ENCODE measurements around the gene DAPK1.
"Not testable (repeated sequence)": the region's sequence is repeated elsewhere in the genome, so short reads cannot be mapped to it uniquely, and the experiment has no call there.

Gene DAPK1

DNA sequence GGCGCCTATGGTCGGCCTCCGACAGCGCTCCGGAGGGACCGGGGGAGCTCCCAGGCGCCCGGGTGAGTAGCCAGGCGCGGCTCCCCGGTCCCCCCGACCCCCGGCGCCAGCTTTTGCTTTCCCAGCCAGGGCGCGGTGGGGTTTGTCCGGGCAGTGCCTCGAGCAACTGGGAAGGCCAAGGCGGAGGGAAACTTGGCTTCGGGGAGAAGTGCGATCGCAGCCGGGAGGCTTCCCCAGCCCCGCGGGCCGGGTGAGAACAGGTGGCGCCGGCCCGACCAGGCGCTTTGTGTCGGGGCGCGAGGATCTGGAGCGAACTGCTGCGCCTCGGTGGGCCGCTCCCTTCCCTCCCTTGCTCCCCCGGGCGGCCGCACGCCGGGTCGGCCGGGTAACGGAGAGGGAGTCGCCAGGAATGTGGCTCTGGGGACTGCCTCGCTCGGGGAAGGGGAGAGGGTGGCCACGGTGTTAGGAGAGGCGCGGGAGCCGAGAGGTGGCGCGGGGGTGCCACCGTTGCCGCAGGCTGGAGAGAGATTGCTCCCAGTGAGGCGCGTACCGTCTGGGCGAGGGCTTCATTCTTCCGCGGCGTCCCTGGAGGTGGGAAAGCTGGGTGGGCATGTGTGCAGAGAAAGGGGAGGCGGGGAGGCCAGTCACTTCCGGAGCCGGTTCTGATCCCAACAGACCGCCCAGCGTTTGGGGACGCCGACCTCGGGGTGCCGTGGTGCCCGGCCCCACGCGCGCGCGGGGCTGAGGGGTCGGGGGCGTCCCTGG, 561 bp downstream of the DAPK1 start:
- no peaks in the 10 kb centered on the region for H3K27me3 ChIP-seq (ENCODE audit: control insufficient read depth in 1 of 2, insufficient read depth in 2 of 2, low read length in 2 of 2)
- H3K9ac ChIP-seq (ENCODE audit: low read depth in 1 of 2, low read length in 2 of 2), result peak overlapping the region; percentile 62 to 81
- no peaks in the 10 kb centered on the region for H3K36me3 ChIP-seq (ENCODE audit: control insufficient read depth in 1 of 2, insufficient read depth in 2 of 2, low read length in 2 of 2)
- H3K4me1 ChIP-seq (ENCODE audit: control insufficient read depth in 1 of 2, insufficient read depth in 2 of 2, low read length in 2 of 2), result peaks cover 26 to 31% of the 10 kb centered on the region in 2 donors
- peak overlapping the region; percentile 65 for H3K27ac ChIP-seq (ENCODE audit: low read depth, low read length)
- H3K9me3 ChIP-seq (ENCODE audit: control insufficient read depth in 1 of 2, low read length in 2 of 2), result no peaks in the 10 kb centered on the region
- peak overlapping the region; percentile 78 to 82 for H3K4me3 ChIP-seq (ENCODE audit: low read depth in 1 of 2, low read length in 2 of 2)

DNA sequence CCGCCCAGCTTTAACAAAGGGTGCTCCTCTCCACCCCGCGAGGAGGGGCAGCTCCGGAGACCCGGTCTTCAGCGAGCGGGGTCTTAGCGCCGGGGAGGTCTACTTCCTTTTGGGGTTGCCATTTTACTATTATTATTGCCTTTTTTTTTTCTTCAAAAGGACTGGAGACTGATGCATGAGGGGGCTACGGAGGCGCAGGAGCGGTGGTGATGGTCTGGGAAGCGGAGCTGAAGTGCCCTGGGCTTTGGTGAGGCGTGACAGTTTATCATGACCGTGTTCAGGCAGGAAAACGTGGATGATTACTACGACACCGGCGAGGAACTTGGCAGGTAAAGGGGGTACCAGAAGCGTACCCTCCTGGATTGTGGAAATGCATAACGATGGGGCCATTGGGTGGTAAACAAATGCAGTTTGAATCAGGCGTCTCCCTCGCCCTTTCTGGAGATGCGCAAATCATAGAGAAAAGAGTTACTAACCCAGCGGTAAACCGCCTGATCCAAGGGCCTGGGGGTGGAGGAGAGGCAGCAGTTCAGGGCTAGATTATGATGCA, 1.2 kb downstream of the DAPK1 start:
- no peaks in the 10 kb centered on the region for H3K36me3 ChIP-seq (ENCODE audit: control insufficient read depth in 1 of 2, insufficient read depth in 2 of 2, low read length in 2 of 2)
- peak overlapping the region; percentile 62 to 81 for H3K9ac ChIP-seq (ENCODE audit: low read depth in 1 of 2, low read length in 2 of 2)
- H3K4me1 ChIP-seq (ENCODE audit: control insufficient read depth in 1 of 2, insufficient read depth in 2 of 2, low read length in 2 of 2), result peaks cover 26 to 31% of the 10 kb centered on the region in 2 donors
- H3K27ac ChIP-seq (ENCODE audit: low read depth, low read length), result peak overlapping the region; percentile 65
- no peaks in the 10 kb centered on the region for H3K9me3 ChIP-seq (ENCODE audit: control insufficient read depth in 1 of 2, low read length in 2 of 2)
- no peaks in the 10 kb centered on the region for H3K27me3 ChIP-seq (ENCODE audit: control insufficient read depth in 1 of 2, insufficient read depth in 2 of 2, low read length in 2 of 2)
- H3K4me3 ChIP-seq (ENCODE audit: low read depth in 1 of 2, low read length in 2 of 2), result peak overlapping the region; percentile 78 to 82

DNA sequence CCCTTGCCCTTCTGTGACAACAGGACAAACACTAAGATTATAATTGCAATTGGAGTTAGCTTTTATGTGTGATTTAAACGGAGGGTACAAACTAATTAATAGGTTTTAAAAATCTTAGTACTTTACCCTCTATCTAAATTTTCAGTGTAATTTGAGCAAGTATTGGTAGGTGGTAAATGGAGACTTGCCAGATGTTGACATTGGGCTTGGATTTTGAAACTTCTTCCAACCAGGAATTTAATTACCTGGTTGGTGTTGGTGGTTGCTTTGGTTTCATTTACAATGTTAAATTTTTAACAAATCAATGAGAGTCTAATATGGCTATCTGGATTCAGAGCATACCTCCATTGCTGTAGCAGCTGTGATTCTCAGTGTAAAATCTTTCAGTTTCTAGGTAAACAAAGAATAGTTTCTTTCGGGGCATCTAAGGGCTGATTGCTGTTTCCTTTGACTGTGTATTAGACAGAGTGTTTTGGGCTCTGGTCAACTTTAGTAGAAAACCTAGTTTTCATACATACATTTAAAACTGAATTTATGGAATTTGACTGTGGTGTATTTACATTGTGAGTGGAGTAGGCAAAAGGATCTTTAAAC, 1.9 kb downstream of the DAPK1 start:
- Histone ChIP-seq H3K4me1 (ENCODE audit: control insufficient read depth in 1 of 2, insufficient read depth in 2 of 2, low read length in 2 of 2) (peaks cover 26 to 38% of the 10 kb centered on the region in 2 donors), H3K27ac (ENCODE audit: low read depth, low read length) (no peak overlapping the region), H3K36me3 (ENCODE audit: control insufficient read depth in 1 of 2, insufficient read depth in 2 of 2, low read length in 2 of 2) (no peaks in the 10 kb centered on the region), H3K4me3 (ENCODE audit: low read depth in 1 of 2, low read length in 2 of 2) (peak overlapping the region; percentile 78 to 82), H3K9ac (ENCODE audit: low read depth in 1 of 2, low read length in 2 of 2) (peak overlapping the region in 1 of 2 donors; percentile 62), H3K27me3 (ENCODE audit: control insufficient read depth in 1 of 2, insufficient read depth in 2 of 2, low read length in 2 of 2) (no peaks in the 10 kb centered on the region), H3K9me3 (ENCODE audit: control insufficient read depth in 1 of 2, low read length in 2 of 2) (no peaks in the 10 kb centered on the region)

DNA sequence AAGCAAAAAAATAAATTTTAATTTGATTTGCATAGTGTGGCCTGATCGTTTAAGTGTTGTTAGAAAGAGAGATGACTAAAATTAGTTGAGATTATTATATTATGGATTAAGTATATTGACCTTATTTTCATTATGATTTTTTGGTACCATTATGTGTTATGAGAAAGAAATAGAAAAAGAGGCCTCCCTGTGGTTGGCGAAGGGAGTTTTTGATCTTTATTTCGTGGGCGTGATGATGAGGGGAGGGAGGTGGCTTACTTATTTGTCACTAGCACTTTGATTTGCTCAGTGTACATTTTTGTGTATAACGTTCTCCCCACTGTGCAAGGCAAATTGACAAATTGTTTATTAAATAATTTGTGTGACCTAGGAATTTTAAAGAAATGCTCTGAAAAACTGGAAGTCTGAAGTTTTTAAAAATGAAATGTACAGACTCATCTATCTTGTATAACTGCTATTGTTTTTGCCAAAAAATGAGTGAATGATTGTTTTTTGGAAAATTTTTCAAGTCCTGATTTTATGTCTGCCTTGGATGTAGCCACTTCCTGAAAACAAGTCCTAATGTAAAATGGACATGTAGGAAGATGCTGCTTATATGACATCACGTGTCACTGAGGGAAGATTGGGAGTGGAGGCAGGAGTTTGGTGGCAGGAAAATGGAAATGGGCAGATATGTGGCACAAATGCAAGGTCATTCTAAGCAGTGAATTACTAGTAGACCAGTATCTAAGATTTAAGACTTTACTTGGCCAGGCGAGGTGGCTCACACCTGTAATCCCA, 3.0 kb downstream of the DAPK1 start:
- no peaks in the 10 kb centered on the region for H3K27me3 ChIP-seq (ENCODE audit: control insufficient read depth in 1 of 2, insufficient read depth in 2 of 2, low read length in 2 of 2)
- no peak overlapping the region for H3K27ac ChIP-seq (ENCODE audit: low read depth, low read length)
- H3K9me3 ChIP-seq (ENCODE audit: control insufficient read depth in 1 of 2, low read length in 2 of 2), result no peaks in the 10 kb centered on the region
- H3K4me3 ChIP-seq (ENCODE audit: low read depth in 1 of 2, low read length in 2 of 2), result no peak overlapping the region
- H3K36me3 ChIP-seq (ENCODE audit: control insufficient read depth in 1 of 2, insufficient read depth in 2 of 2, low read length in 2 of 2), result no peaks in the 10 kb centered on the region
- H3K4me1 ChIP-seq (ENCODE audit: control insufficient read depth in 1 of 2, insufficient read depth in 2 of 2, low read length in 2 of 2), result peaks cover 26 to 38% of the 10 kb centered on the region in 2 donors
- no peak overlapping the region for H3K9ac ChIP-seq (ENCODE audit: low read depth in 1 of 2, low read length in 2 of 2)

DNA sequence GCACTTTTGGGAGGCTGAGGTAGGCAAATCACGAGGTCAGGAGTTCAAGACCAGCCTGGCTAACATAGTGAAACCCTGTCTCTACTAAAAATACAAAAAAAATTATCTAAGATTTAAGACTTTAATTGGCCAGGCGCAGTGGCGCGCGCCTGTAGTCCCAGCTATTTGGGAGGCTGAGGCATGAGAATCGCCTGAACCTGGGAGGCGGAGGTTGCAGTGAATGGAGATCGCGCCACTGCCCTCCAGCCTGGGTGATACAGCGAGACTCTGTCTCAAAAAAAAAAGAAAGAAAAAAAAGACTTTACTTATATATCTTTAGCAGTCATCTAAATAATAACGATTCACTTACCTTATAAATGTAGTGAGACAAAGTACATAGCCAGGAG, 3.6 kb downstream of the DAPK1 start:
- H3K4me3 ChIP-seq (ENCODE audit: low read depth in 1 of 2, low read length in 2 of 2); H3K27ac ChIP-seq (ENCODE audit: low read depth, low read length); H3K36me3 ChIP-seq (ENCODE audit: control insufficient read depth in 1 of 2, insufficient read depth in 2 of 2, low read length in 2 of 2); H3K9ac ChIP-seq (ENCODE audit: low read depth in 1 of 2, low read length in 2 of 2); H3K27me3 ChIP-seq (ENCODE audit: control insufficient read depth in 1 of 2, insufficient read depth in 2 of 2, low read length in 2 of 2); H3K9me3 ChIP-seq (ENCODE audit: control insufficient read depth in 1 of 2, low read length in 2 of 2): not testable (repeated sequence)
- peaks cover 26 to 38% of the 10 kb centered on the region in 2 donors for H3K4me1 ChIP-seq (ENCODE audit: control insufficient read depth in 1 of 2, insufficient read depth in 2 of 2, low read length in 2 of 2)

DNA sequence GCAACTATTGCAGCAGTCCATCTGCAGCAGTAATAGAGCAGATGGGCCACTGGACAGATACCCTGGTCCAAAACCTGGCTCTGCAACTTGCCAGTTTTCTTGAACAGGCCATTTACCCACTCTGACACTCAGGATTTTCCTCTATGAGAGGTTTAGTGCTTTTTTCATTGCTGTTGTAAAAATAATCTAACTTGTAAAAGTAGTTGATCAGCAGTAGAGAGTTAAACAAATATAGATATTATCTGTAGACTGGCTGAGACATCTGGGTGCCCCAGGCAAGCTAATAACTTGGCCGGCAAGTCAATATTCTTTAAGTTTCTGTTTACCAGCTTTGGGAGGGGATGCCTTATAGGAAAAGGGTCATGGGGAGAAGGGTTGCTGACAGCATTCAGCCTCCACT, 4.1 kb downstream of the DAPK1 start:
- Histone ChIP-seq H3K4me1 (ENCODE audit: control insufficient read depth in 1 of 2, insufficient read depth in 2 of 2, low read length in 2 of 2) (peaks cover 26 to 38% of the 10 kb centered on the region in 2 donors), H3K4me3 (ENCODE audit: low read depth in 1 of 2, low read length in 2 of 2) (no peak overlapping the region), H3K27me3 (ENCODE audit: control insufficient read depth in 1 of 2, insufficient read depth in 2 of 2, low read length in 2 of 2) (no peaks in the 10 kb centered on the region), H3K27ac (ENCODE audit: low read depth, low read length) (no peak overlapping the region), H3K9ac (ENCODE audit: low read depth in 1 of 2, low read length in 2 of 2) (peak overlapping the region in 1 of 2 donors; percentile 4), H3K9me3 (ENCODE audit: control insufficient read depth in 1 of 2, low read length in 2 of 2) (no peaks in the 10 kb centered on the region), H3K36me3 (ENCODE audit: control insufficient read depth in 1 of 2, insufficient read depth in 2 of 2, low read length in 2 of 2) (peaks cover 0 to 3% of the 10 kb centered on the region in 2 donors)

DNA sequence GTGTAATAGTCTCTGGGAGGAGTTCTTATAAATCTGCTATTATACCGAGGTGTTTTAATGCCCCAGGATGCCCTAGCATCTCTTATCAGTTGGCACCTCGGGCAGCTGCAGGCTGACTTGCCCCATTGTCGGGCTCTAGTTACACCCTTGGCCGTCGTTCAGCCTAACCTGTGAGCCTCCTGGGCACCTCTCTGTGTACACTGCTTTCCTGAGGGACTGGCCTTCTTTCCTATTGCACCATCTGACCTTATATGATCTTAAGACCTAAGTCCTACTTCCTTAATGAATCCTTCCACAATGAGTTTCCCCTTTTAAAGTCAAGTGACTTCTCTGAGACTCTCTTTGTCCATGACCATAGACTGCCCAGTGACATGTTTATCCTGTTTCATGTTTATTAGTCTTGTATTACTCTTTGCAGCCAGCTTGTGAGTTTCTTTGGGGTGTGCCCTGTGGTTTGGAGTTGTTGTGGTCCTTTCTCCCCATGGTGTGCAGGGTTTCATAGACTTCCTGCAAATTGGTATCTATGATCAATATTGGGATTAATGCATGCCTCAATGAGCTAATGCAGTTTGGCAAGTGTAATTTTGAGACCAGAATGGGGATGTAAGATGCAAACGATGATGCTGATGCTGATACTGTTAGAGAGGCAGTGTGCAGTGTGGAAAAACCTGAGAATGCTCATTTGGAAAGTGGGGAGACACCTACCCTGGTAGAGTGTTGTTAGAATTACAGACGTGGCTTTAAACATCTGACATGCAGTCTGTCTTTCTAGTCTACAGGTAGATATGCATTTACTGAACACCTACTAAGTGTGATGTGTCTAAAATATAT, 4.9 kb downstream of the DAPK1 start:
- Histone ChIP-seq H3K27me3 (ENCODE audit: control insufficient read depth in 1 of 2, insufficient read depth in 2 of 2, low read length in 2 of 2) (no peaks in the 10 kb centered on the region), H3K36me3 (ENCODE audit: control insufficient read depth in 1 of 2, insufficient read depth in 2 of 2, low read length in 2 of 2) (peaks cover 0 to 5% of the 10 kb centered on the region in 2 donors), H3K27ac (ENCODE audit: low read depth, low read length) (no peak overlapping the region), H3K4me3 (ENCODE audit: low read depth in 1 of 2, low read length in 2 of 2) (no peak overlapping the region), H3K9me3 (ENCODE audit: control insufficient read depth in 1 of 2, low read length in 2 of 2) (no peaks in the 10 kb centered on the region), H3K4me1 (ENCODE audit: control insufficient read depth in 1 of 2, insufficient read depth in 2 of 2, low read length in 2 of 2) (peaks cover 26 to 34% of the 10 kb centered on the region in 2 donors), H3K9ac (ENCODE audit: low read depth in 1 of 2, low read length in 2 of 2) (no peak overlapping the region)

DNA sequence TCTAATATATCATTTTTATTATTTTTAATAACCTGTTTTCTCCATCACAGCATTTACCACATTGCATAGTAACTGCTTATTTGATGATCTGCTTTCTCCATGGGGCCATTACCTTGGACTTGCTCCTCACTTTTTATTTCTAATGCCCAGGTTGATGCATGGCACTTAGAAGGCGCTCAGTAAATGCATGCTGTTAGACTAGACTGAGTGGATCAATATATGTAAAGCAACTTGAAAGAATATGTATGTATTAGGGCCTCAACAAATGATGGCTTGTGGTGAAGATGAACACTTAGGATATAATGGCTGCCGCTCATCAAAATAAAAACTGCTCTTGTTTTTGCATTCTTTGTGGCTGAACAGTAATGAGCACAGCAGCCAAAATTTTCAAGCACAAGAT, 5.8 kb downstream of the DAPK1 start:
- H3K9ac ChIP-seq (ENCODE audit: low read depth in 1 of 2, low read length in 2 of 2), result no peak overlapping the region
- H3K36me3 ChIP-seq (ENCODE audit: control insufficient read depth in 1 of 2, insufficient read depth in 2 of 2, low read length in 2 of 2), result peaks cover 0 to 5% of the 10 kb centered on the region in 2 donors
- no peaks in the 10 kb centered on the region for H3K9me3 ChIP-seq (ENCODE audit: control insufficient read depth in 1 of 2, low read length in 2 of 2)
- H3K27me3 ChIP-seq (ENCODE audit: control insufficient read depth in 1 of 2, insufficient read depth in 2 of 2, low read length in 2 of 2), result no peaks in the 10 kb centered on the region
- no peak overlapping the region for H3K27ac ChIP-seq (ENCODE audit: low read depth, low read length)
- no peak overlapping the region for H3K4me3 ChIP-seq (ENCODE audit: low read depth in 1 of 2, low read length in 2 of 2)
- peaks cover 26 to 34% of the 10 kb centered on the region in 2 donors for H3K4me1 ChIP-seq (ENCODE audit: control insufficient read depth in 1 of 2, insufficient read depth in 2 of 2, low read length in 2 of 2)

DNA sequence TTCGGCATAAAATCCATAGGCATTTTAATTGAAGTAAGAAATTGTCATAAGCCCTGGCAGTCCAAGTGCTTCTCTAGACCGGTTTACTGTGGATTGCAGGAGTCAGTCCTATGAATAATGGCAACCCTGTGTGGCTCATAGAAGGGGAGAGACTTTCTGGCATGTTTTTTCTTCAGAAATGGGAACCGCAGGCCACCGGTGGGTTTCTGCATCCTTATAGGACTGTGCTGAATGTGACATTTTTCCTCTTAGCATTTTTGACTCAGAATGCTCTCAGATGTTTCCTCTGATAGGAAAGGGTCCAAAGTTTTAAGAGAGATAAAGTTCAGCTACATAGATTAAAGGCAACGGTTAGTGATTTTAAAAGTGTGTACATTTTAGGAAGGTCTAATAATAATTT, 6.3 kb downstream of the DAPK1 start:
- Histone ChIP-seq H3K36me3 (ENCODE audit: control insufficient read depth in 1 of 2, insufficient read depth in 2 of 2, low read length in 2 of 2) (peaks cover 0 to 5% of the 10 kb centered on the region in 2 donors), H3K4me1 (ENCODE audit: control insufficient read depth in 1 of 2, insufficient read depth in 2 of 2, low read length in 2 of 2) (peaks cover 24 to 33% of the 10 kb centered on the region in 2 donors), H3K9ac (ENCODE audit: low read depth in 1 of 2, low read length in 2 of 2) (no peak overlapping the region), H3K27me3 (ENCODE audit: control insufficient read depth in 1 of 2, insufficient read depth in 2 of 2, low read length in 2 of 2) (no peaks in the 10 kb centered on the region), H3K4me3 (ENCODE audit: low read depth in 1 of 2, low read length in 2 of 2) (no peak overlapping the region), H3K9me3 (ENCODE audit: control insufficient read depth in 1 of 2, low read length in 2 of 2) (no peaks in the 10 kb centered on the region), H3K27ac (ENCODE audit: low read depth, low read length) (no peak overlapping the region)
